ENCODE measurements around the gene BAD. TPM values are rescaled to one million over a fixed set of nuclear protein-coding genes. Genes with fewer than 3 reads are reported as not detected.

The BAD gene
- polyA plus RNA-seq, 2 of the 4 experiments (the other 2 are of a cell fraction) = 33.7 to 68.4 TPM

- 75% methylated on average over 30 of the region's 34 CpGs for WGBS (ENCODE audit: missing lambda C conversion rate)
- DNase-seq (ENCODE audit: low read depth in 1 of 2, low spot score in 1 of 2) (no peak), ATAC-seq (no peak), FAIRE-seq (no peak)
- no peaks in the 10 kb centered on the region for H3K9me3 ChIP-seq
- no peak overlapping the region for H3K27ac ChIP-seq
- peaks cover 5% of the 10 kb centered on the region; the same call in 2 of the 3 replicates for H3K4me1 ChIP-seq
- ChIA-PET POLR2A (no interaction called here), CTCF (interaction anchor here (0.6 to 2.5 kb wide), 7 partner anchors 19 to 59 kb away, joined by 3 to 7 read pairs (median 5); partner anchors contain the start of gene PLCB3)
- H3K4me2 ChIP-seq = no peak overlapping the region
- TF ChIP-seq JUN (IDR thresholded peaks at IDR 0.05) (no peak), POLR2A (IDR thresholded peaks at IDR 0.05; ENCODE audit: low read length) (no peak), RNF2 (IDR thresholded peaks at IDR 0.05; ENCODE audit: borderline replicate concordance, low read depth) (no peak), TP53 (CRISPR knock-in tag; IDR thresholded peaks at IDR 0.05) (no peak), MYC (IDR thresholded peaks at IDR 0.05; ENCODE audit: borderline replicate concordance, low read length) (no peak), SREBF2 (IDR thresholded peaks at IDR 0.05) (no peak), CTCF (IDR thresholded peaks at IDR 0.05) (no peak), CHD2 (IDR thresholded peaks at IDR 0.05; ENCODE audit: low read length, partially characterized antibody) (no peak), FOXS1 (CRISPR knock-in tag; IDR thresholded peaks at IDR 0.05) (no peak), MAZ (IDR thresholded peaks at IDR 0.05; ENCODE audit: borderline replicate concordance, low read depth, low read length) (no peak), RFX5 (IDR thresholded peaks at IDR 0.05) (no peak), ESRRA (IDR thresholded peaks at IDR 0.05; ENCODE audit: borderline replicate concordance, low read length) (no peak), ZNF302 (CRISPR knock-in tag; IDR thresholded peaks at IDR 0.05) (no peak)
- no peak overlapping the region for H3K4me3 ChIP-seq
These were observed 12.6 kb upstream of the BAD start for GRCh38 chr11:64296830-64297698.

GRCh38 chr11:64296236-64296635 is 11.8 kb upstream of the BAD start:
- 7% methylated on average over 1 of the region's 1 CpG for WGBS (ENCODE audit: missing lambda C conversion rate)
- H3K9me3 ChIP-seq = no peaks in the 10 kb centered on the region
- ChIA-PET CTCF (interaction anchor here (0.7 to 2.5 kb wide), 6 partner anchors 18 to 59 kb away, joined by 3 to 7 read pairs (median 5); no protein-coding TSS in a partner anchor), POLR2A (no interaction called here)
- FAIRE-seq (no peak), ATAC-seq (no peak), DNase-seq (ENCODE audit: low read depth in 1 of 2, low spot score in 1 of 2) (no peak)
- H3K27ac ChIP-seq = no peak overlapping the region
- H3K4me3 ChIP-seq = no peak overlapping the region
- TF ChIP-seq CHD4 (IDR thresholded peaks at IDR 0.05; ENCODE audit: borderline replicate concordance) (no peak), HOXB13 (CRISPR knock-in tag; IDR thresholded peaks at IDR 0.05; ENCODE audit: low read depth) (no peak), MAX (IDR thresholded peaks at IDR 0.05) (no peak), MYC (IDR thresholded peaks at IDR 0.05; ENCODE audit: borderline replicate concordance, low read length) (no peak), E2F6 (IDR thresholded peaks at IDR 0.05; ENCODE audit: borderline replicate concordance, low read depth) (no peak), ELK1 (IDR thresholded peaks at IDR 0.05; ENCODE audit: low read depth, low read length) (no peak), ZSCAN20 (CRISPR knock-in tag; IDR thresholded peaks at IDR 0.05) (no peak), HOXA7 (CRISPR knock-in tag; IDR thresholded peaks at IDR 0.05) (no peak), RARB (CRISPR knock-in tag; IDR thresholded peaks at IDR 0.05) (no peak)
- no peak overlapping the region for H3K4me2 ChIP-seq
- peaks cover 5% of the 10 kb centered on the region; the same call in 2 of the 3 replicates for H3K4me1 ChIP-seq

All from A549 (cell line).